Rectal smooth muscle tissue (tissue), 1 donor: Measurements from ENCODE around the gene FZD8.

Experiments used
- H3K27ac ChIP-seq: one replicate; pipeline ENCODE4 v1.7.0; 2013; ENCODE audit warnings: low read depth, low read length, inconsistent platforms
- H3K27me3 ChIP-seq: one replicate; pipeline ENCODE4 v1.7.0; 2013; ENCODE audit warnings: low read length; ENCODE audit not compliant: control insufficient read depth, insufficient read depth
- H3K36me3 ChIP-seq: one replicate; pipeline ENCODE4 v1.7.0; 2013; ENCODE audit warnings: low read length; ENCODE audit not compliant: control insufficient read depth, insufficient read depth
- H3K4me1 ChIP-seq: one replicate; pipeline ENCODE4 v1.7.0; 2013; ENCODE audit warnings: low read length; ENCODE audit not compliant: control insufficient read depth, insufficient read depth
- H3K4me3 ChIP-seq: one replicate; pipeline ENCODE4 v1.7.0; 2013; ENCODE audit warnings: low read length
- H3K9ac ChIP-seq: one replicate; pipeline ENCODE4 v1.7.0; 2013; ENCODE audit warnings: low read length

FZD8 gene

GRCh38 chr10:35639021-35639727 lies 2.9 kb downstream of the FZD8 start:
- Histone ChIP-seq H3K27me3 (no peaks in the 10 kb centered on the region), H3K4me1 (peaks cover 6% of the 10 kb centered on the region), H3K4me3 (peak overlapping the region; percentile 77), H3K36me3 (no peaks in the 10 kb centered on the region), H3K27ac (no peak overlapping the region), H3K9ac (no peak overlapping the region)

DNA sequence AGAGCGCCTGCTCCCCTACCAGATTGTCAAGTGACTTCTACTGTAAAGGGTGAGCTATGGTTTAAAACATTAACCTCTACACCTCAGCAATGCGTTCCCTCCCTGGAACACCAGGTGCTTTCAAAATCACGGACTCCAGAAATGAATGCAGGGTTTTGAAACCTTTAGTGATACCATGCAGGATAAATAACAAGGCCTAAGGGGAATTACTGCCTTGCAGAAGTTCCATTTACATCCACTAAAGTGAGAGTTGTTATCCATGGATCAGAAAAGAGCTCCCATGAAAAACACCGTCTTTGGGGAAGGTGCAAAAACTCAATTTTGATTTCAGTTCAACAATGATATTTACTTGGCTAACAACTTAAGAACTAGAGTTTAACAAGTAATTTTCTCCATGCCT lies 4.0 kb downstream of the FZD8 start:
- H3K4me1 ChIP-seq, result peaks cover 6% of the 10 kb centered on the region
- H3K27ac ChIP-seq, result no peak overlapping the region

GRCh38 chr10:35637462-35637861 lies 4.6 kb downstream of the FZD8 start:
- no peak overlapping the region for H3K9ac ChIP-seq
- no peaks in the 10 kb centered on the region for H3K27me3 ChIP-seq
- H3K4me3 ChIP-seq, result no peak overlapping the region
- no peaks in the 10 kb centered on the region for H3K36me3 ChIP-seq
- no peak overlapping the region for H3K27ac ChIP-seq
- peaks cover 6% of the 10 kb centered on the region for H3K4me1 ChIP-seq

More for the DNA sequence above, 4.0 kb downstream of the FZD8 start:
- no peaks in the 10 kb centered on the region for H3K27me3 ChIP-seq
- H3K4me3 ChIP-seq, result no peak overlapping the region
- no peak overlapping the region for H3K9ac ChIP-seq
- no peaks in the 10 kb centered on the region for H3K36me3 ChIP-seq

DNA sequence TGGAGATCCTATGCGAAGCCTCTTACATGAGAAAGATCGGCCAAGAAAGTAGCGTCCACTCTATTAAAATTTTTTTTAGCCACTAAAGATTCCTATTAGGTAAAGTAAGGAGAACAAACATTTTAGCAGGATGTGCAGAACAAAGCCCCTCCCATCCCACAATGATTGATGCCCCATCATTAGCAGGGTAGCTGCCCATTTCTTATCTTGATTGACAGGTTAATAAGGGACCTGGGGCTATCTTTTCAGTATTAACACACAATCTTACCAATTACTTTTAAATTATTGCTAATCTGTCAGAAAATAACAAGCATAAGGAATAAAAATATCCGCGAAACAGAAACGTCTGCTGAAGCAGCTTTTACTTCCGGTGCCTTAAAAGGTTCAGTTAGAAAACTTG lies 5.1 kb downstream of the FZD8 start:
- Histone ChIP-seq H3K4me3 (peak overlapping the region; percentile 7), H3K27me3 (no peaks in the 10 kb centered on the region), H3K4me1 (peaks cover 6% of the 10 kb centered on the region), H3K36me3 (no peaks in the 10 kb centered on the region), H3K27ac (no peak overlapping the region), H3K9ac (no peak overlapping the region)

- Histone ChIP-seq H3K9ac (no peak overlapping the region), H3K27me3 (no peaks in the 10 kb centered on the region), H3K4me1 (peaks cover 6% of the 10 kb centered on the region), H3K27ac (no peak overlapping the region), H3K4me3 (no peak overlapping the region), H3K36me3 (no peaks in the 10 kb centered on the region)
Observed at GRCh38 chr10:35635576-35635975, 6.5 kb downstream of the FZD8 start.

DNA sequence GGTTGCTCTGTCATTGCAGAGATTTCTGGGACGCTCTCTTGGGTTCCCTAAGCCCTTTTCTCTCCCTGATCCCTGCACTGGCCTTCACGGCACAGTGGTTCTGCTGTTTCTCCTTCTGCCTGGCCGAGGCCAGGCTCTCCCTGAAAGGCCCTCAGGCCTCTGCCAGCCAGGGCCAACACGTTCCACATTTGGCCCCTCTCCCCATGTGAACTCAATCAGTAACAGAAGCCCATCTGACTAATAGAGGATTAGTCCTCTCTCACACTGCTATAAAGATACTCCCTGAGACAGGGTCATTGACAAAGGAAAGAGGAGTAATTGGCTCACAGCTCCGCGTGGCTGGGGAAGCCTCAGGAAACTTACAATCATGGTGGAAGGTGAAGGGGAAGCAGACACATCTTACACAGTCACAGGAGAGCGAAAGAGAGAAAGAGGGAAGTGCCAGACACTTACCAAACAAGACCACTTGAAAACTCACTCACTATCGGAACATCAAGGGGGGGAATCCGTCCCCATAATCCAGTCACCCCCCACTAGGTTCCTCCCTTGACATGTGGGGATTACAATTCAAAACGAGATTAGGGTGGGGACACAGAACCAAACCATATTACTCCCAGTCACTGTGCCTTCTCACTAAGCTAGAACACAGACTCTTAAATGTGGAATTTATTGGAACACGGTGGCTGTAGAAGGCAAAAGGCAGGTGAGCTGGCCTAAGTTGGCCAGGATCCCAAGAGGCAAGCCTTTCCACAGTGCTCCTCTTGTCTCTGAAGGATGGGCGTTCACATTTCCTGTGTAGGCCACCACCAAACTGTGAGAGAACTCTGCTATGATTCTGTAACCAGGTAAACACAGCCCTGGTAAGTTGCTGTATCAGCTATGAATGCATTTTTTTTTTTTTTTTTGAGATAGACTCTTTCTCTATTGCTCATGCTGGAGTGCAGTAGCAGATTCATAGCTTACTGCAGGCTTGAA lies 8.8 kb downstream of the FZD8 start:
- H3K27me3 ChIP-seq, result no peaks in the 10 kb centered on the region

DNA sequence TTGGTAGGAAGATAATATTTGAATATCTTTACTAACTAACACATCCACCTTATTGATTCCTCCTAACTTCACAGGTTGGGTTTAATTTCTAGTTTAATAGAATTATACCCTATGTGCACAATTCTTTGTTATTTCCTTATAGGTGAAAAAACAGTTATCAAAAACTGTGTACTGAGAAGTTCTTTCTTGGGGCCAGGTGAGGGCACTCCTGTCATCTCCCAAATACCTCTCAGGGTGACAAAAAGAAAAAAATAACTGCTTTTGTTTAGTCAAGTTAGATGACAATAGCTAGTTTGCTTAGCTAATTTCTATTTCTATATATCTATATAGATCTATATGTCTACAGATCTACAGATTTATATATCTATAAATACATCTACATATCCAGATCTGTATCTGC lies 10.1 kb downstream of the FZD8 start:
- no peaks in the 10 kb centered on the region for H3K36me3 ChIP-seq
- no peak overlapping the region for H3K4me3 ChIP-seq
- H3K4me1 ChIP-seq, result no peaks in the 10 kb centered on the region
- no peak overlapping the region for H3K9ac ChIP-seq
- no peak overlapping the region for H3K27ac ChIP-seq
- H3K27me3 ChIP-seq, result no peaks in the 10 kb centered on the region

More for the DNA sequence above, 8.8 kb downstream of the FZD8 start:
- H3K4me3 ChIP-seq, result no peak overlapping the region
- no peak overlapping the region for H3K27ac ChIP-seq
- no peaks in the 10 kb centered on the region for H3K36me3 ChIP-seq
- H3K4me1 ChIP-seq, result no peaks in the 10 kb centered on the region
- H3K9ac ChIP-seq, result no peak overlapping the region

- Histone ChIP-seq H3K9ac (no peak overlapping the region), H3K36me3 (no peaks in the 10 kb centered on the region)
Observed at GRCh38 chr10:35631404-35631803, 10.7 kb downstream of the FZD8 start.

GRCh38 chr10:35626971-35627507 lies 15.1 kb downstream of the FZD8 start:
- H3K27ac ChIP-seq, result no peak overlapping the region

More at GRCh38 chr10:35631404-35631803, 10.7 kb downstream of the FZD8 start:
- H3K4me1 ChIP-seq, result no peaks in the 10 kb centered on the region
- H3K4me3 ChIP-seq, result no peak overlapping the region
- no peak overlapping the region for H3K27ac ChIP-seq
- no peaks in the 10 kb centered on the region for H3K27me3 ChIP-seq

GRCh38 chr10:35614312-35614711 lies 27.8 kb downstream of the FZD8 start:
- Histone ChIP-seq H3K4me3 (no peak overlapping the region), H3K9ac (no peak overlapping the region), H3K27ac (no peak overlapping the region), H3K4me1 (no peaks in the 10 kb centered on the region), H3K27me3 (no peaks in the 10 kb centered on the region), H3K36me3 (no peaks in the 10 kb centered on the region)

More at GRCh38 chr10:35626971-35627507, 15.1 kb downstream of the FZD8 start:
- H3K9ac ChIP-seq, result no peak overlapping the region
- H3K27me3 ChIP-seq, result no peaks in the 10 kb centered on the region
- no peaks in the 10 kb centered on the region for H3K36me3 ChIP-seq
- no peak overlapping the region for H3K4me3 ChIP-seq
- H3K4me1 ChIP-seq, result no peaks in the 10 kb centered on the region

GRCh38 chr10:35613597-35614226 lies 28.4 kb downstream of the FZD8 start:
- H3K27me3 ChIP-seq, result no peaks in the 10 kb centered on the region
- no peak overlapping the region for H3K9ac ChIP-seq

GRCh38 chr10:35613107-35613440 lies 29.0 kb downstream of the FZD8 start:
- Histone ChIP-seq H3K4me3 (no peak overlapping the region), H3K27ac (no peak overlapping the region), H3K27me3 (no peaks in the 10 kb centered on the region)

More at GRCh38 chr10:35613597-35614226, 28.4 kb downstream of the FZD8 start:
- H3K4me3 ChIP-seq, result no peak overlapping the region
- no peak overlapping the region for H3K27ac ChIP-seq
- H3K36me3 ChIP-seq, result no peaks in the 10 kb centered on the region
- no peaks in the 10 kb centered on the region for H3K4me1 ChIP-seq

More at GRCh38 chr10:35613107-35613440, 29.0 kb downstream of the FZD8 start:
- no peaks in the 10 kb centered on the region for H3K4me1 ChIP-seq
- no peaks in the 10 kb centered on the region for H3K36me3 ChIP-seq
- H3K9ac ChIP-seq, result no peak overlapping the region
